Kidney (tissue), 14 donors: ENCODE results near the gene AGBL1. TPM values are rescaled to one million over a fixed set of nuclear protein-coding genes. Genes with fewer than 3 reads are reported as not detected.

Experiments used
- DNase-seq, 5 donors: peaks; one replicate each; pipeline ENCODE4 v3.0.0-alpha.2; 2013 to 2020
- FAIRE-seq: peaks from 2 replicates; lab custom pipeline; 2012; peaks lifted over from hg19 to GRCh38; lab: Jason Lieb, UNC
- H3K27ac ChIP-seq, 2 donors: one replicate each; pipeline ENCODE4 v1.7.0; 2013; ENCODE audit warnings: low read depth in 2 of 2, low read length in 2 of 2, inconsistent platforms in 1 of 2
- H3K27me3 ChIP-seq: one replicate; pipeline ENCODE4 v1.7.1; 2013; ENCODE audit warnings: low read length, inconsistent platforms; ENCODE audit not compliant: control insufficient read depth, insufficient read depth
- H3K36me3 ChIP-seq, 3 donors: one replicate each; pipeline versions ENCODE4 v1.7.0 to v1.7.1; 2013; ENCODE audit warnings: low read length in 3 of 3, control low read depth in 1 of 3, inconsistent platforms in 1 of 3; ENCODE audit not compliant: insufficient read depth in 3 of 3, control insufficient read depth in 2 of 3
- H3K4me1 ChIP-seq, 3 donors: one replicate each; pipeline versions ENCODE4 v1.7.0 to v1.7.1; 2013; ENCODE audit warnings: low read length in 3 of 3, inconsistent platforms in 1 of 3, low read depth in 1 of 3; ENCODE audit not compliant: control insufficient read depth in 2 of 3, insufficient read depth in 2 of 3
- H3K4me3 ChIP-seq, 3 donors: one replicate each; pipeline versions ENCODE4 v1.7.0 to v1.8.1; 2013; ENCODE audit warnings: low read length in 3 of 3, control low read depth in 1 of 3, inconsistent platforms in 1 of 3
- H3K9ac ChIP-seq, 3 donors: one replicate each; pipeline versions ENCODE4 v1.7.0 to v1.7.1; 2013; ENCODE audit warnings: low read length in 3 of 3, control low read depth in 1 of 3, inconsistent platforms in 1 of 3
- H3K9me3 ChIP-seq, 3 donors: one replicate each; pipeline versions ENCODE4 v1.7.0 to v1.7.1; 2013; ENCODE audit warnings: low read length in 3 of 3, control low read depth in 1 of 3, inconsistent platforms in 1 of 3; ENCODE audit not compliant: control insufficient read depth in 2 of 3, insufficient read depth in 1 of 3
- intact Hi-C: fragments of 100-400 bp; cut with DNase I; formaldehyde crosslinking; loops from one replicate; pipeline ENCODE4 v1.11.1; 2022
- polyA plus RNA-seq: library from polyadenylated mRNA; stranded (reverse); fragments of 350-450 nt; fragmentation: Illumina TruSeq; extraction: RNeasy Lipid Tissue Mini Kit (QIAGEN cat#74804); gene quantifications from one replicate; pipeline ENCODE4 v1.2.3, GENCODE V29; 2014; ENCODE audit warnings: low read depth, low replicate concordance; ENCODE audit not compliant: insufficient read depth
- total RNA-seq: library from RNA; stranded (reverse); fragmentation: NEBNext Ultra II Directional; extraction: Animal tissue kit (Norgen Biotek cat#: 25700); gene quantifications from one replicate; pipeline ENCODE4 v1.2.1, GENCODE V29; 2021
- TF ChIP-seq, protein P1 (sequence below): IDR thresholded peaks from 3 replicates; pipeline ENCODE4 v1.5.1; 2012; ENCODE audit warnings: mild to moderate bottlenecking, moderate library complexity, borderline replicate concordance; ENCODE audit not compliant: insufficient read depth; ENCODE audit errors: extremely low read depth
- donor health status: control.
- donor health status: control.
- donor health status: control.
- donor health status: control.
- donor health status: control.
- donor health status: DM: yes; HTN: yes; CAD: no.
- donor health status: Normal renal cell carcinoma (clear cell type).

Gene AGBL1
- total and polyA plus RNA-seq, 2 donors from 2014 or later, result not detected

DNA sequence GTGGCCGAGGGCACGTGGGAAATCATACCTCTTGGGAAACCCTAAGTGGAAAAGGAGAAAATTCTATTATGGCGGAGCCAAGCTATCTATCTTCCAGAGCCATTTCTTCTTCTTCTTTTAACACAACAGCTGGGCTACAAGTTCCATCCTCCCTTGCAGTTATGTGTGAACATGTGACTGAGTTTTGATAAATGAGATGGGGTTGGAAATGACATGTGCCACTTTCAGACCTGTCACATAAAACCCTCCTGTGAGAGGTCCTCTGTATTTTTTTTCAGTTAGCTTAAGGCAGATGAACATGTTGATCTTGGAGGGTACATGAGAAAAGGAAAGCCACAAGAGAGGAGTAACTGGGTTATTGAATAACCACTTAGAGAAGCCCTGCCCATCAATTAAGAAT lies 47.9 kb downstream of the AGBL1 start:
- H3K27ac ChIP-seq, result no peak overlapping the region
- H3K27me3 ChIP-seq, result no peaks in the 10 kb centered on the region
- FAIRE-seq, result no peak
- no peaks in the 10 kb centered on the region for H3K36me3 ChIP-seq
- no peak overlapping the region for H3K4me3 ChIP-seq
- H3K9me3 ChIP-seq, result no peaks in the 10 kb centered on the region
- H3K9ac ChIP-seq, result no peak overlapping the region
- no peaks in the 10 kb centered on the region for H3K4me1 ChIP-seq
- DNase-seq, result no peak
- intact Hi-C loops, result no loop called here
- TF ChIP-seq, protein P1, sequence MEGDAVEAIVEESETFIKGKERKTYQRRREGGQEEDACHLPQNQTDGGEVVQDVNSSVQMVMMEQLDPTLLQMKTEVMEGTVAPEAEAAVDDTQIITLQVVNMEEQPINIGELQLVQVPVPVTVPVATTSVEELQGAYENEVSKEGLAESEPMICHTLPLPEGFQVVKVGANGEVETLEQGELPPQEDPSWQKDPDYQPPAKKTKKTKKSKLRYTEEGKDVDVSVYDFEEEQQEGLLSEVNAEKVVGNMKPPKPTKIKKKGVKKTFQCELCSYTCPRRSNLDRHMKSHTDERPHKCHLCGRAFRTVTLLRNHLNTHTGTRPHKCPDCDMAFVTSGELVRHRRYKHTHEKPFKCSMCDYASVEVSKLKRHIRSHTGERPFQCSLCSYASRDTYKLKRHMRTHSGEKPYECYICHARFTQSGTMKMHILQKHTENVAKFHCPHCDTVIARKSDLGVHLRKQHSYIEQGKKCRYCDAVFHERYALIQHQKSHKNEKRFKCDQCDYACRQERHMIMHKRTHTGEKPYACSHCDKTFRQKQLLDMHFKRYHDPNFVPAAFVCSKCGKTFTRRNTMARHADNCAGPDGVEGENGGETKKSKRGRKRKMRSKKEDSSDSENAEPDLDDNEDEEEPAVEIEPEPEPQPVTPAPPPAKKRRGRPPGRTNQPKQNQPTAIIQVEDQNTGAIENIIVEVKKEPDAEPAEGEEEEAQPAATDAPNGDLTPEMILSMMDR, result no peak

DNA sequence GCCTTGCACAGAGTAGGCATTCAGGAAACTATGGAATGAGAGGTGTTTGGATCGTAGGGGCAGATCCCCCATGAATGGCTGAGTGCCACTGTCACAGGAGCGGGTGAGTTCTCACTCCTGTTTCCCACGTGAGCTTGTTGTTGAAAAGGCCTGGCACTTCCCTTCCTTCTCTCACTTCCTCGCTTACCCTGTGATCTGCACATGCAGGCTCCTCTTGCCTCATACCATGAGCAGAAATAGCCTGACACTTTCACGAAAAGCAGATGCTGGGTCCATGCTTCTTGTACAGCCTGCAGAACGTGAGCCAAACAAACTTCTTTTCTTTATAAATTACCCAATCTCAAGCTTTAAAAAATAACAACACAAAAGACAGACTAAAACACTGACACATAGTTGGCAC lies 55.4 kb downstream of the AGBL1 start:
- DNase-seq (peak in 1 of 5 donors; percentile 7), FAIRE-seq (no peak)
- H3K9ac ChIP-seq, result no peak overlapping the region
- no peaks in the 10 kb centered on the region for H3K4me1 ChIP-seq
- no peaks in the 10 kb centered on the region for H3K36me3 ChIP-seq
- no peaks in the 10 kb centered on the region for H3K27me3 ChIP-seq
- H3K9me3 ChIP-seq, result no peaks in the 10 kb centered on the region
- no peak overlapping the region for H3K4me3 ChIP-seq
- no peak overlapping the region for H3K27ac ChIP-seq
- intact Hi-C loops, result no loop called here
- TF ChIP-seq, protein P1, result no peak

DNA sequence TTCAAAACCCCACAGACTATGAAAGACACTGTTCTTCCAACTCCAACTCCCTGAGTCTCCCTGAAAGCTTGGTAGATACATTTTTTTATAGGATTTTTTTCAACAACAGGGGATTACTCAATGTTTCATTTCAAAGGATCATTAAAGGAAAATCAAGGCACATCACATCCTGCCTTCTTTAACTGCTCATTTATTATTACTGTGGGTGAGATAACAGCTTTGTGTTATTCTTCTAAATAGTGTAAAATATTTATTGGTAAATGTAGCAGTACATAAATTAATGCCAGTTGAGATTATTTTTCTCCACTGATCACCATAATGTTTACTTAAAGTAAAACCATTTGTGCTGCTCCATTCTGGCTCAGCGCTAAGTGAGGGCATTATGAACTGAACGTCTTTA lies 57.2 kb downstream of the AGBL1 start:
- intact Hi-C loops, result no loop called here
- FAIRE-seq, result no peak
- H3K36me3 ChIP-seq, result no peaks in the 10 kb centered on the region
- no peaks in the 10 kb centered on the region for H3K27me3 ChIP-seq
- no peak for DNase-seq
- H3K4me3 ChIP-seq, result no peak overlapping the region
- H3K27ac ChIP-seq, result no peak overlapping the region
- no peaks in the 10 kb centered on the region for H3K4me1 ChIP-seq
- no peaks in the 10 kb centered on the region for H3K9me3 ChIP-seq
- no peak overlapping the region for H3K9ac ChIP-seq
- TF ChIP-seq, protein P1, result no peak

DNA sequence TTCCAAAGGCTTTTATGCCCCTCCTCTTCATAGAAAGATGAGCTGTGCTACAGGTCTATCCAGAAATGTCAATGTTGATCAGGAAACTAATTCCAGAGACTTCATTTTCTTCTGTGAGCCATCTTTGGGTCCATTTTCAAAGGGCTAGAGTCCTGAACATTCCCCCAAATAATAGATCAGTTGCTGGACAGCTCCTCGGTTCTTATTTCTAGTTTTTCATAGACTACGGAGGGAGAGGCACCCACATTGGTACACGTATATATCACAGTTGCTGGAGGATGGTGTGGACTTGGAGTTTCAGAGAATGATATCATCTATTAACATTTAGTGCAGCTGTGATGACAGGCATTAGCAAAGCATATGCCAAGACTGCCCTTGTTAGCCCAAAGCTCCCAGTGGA lies 59.1 kb downstream of the AGBL1 start:
- no peaks in the 10 kb centered on the region for H3K9me3 ChIP-seq
- TF ChIP-seq, protein P1, result no peak
- no peak overlapping the region for H3K27ac ChIP-seq
- DNase-seq, result peak in 2 of 5 donors; percentile 1 to 16
- H3K4me1 ChIP-seq, result no peaks in the 10 kb centered on the region
- FAIRE-seq, result no peak
- no peaks in the 10 kb centered on the region for H3K36me3 ChIP-seq
- no peaks in the 10 kb centered on the region for H3K27me3 ChIP-seq
- no peak overlapping the region for H3K9ac ChIP-seq
- intact Hi-C loops, result no loop called here
- H3K4me3 ChIP-seq, result no peak overlapping the region
